Measurements from ENCODE around the gene PHPT1.
"Not testable (repeated sequence)": the region's sequence is repeated elsewhere in the genome, so short reads cannot be mapped to it uniquely, and the experiment has no call there.

PHPT1 gene

DNA sequence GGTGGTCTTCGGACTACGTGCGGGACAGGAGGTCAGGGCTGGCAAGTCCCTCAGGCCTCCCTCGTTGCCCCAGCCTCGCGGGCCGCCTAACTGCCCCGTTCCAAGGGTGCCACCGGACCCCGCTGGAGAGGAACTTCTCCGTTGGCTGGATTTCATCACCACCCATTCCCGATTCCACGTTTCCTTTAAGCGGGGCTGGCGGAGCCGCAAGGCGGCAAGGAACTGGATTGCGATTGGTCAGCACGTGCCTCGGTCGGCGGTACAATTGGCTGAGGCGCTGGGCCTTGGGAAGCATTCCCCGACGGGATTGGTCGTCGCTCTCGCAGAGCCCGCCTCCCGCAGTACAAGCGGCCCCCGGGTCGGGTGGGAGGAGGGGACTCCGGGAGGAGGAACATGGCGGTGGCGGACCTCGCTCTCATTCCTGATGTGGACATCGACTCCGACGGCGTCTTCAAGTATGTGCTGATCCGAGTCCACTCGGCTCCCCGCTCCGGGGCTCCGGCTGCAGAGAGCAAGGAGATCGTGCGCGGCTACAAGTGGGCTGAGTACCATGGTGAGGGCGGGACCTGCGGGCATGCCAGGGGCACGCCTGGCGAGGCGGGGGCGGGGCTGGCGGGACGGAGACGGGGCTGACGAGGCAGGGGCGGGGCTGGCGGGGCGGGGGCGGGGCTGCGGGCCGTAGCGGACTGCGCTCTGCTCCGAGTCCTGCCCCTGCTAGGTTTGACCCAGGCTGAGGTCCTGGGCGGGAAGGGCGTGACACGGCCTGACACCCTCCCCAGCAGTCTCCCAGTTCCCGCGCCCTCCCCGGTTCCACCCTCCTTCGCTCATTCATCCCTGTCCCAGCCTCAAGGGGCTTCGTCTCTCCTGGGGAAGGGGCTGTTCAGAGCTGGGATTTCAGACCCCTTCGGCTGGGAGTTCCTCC, at the start of gene PHPT1:
PHPT1 (plus strand) TSS at position 372 of the 922 bp plus-strand sequence; CDS start at position 394, 22 bp downstream.
- DNase-seq = peak; percentile 98
- H3K27ac ChIP-seq = peak within 1 kb of the TSS; percentile 74
- H3K4me3 ChIP-seq (ENCODE audit: low read depth, low read length) = peak within 1 kb of the TSS; percentile 79
- peaks cover 11% of the 10 kb centered on the region for H3K27me3 ChIP-seq (replicated peaks)
- peaks cover 17% of the 10 kb centered on the region for H3K36me3 ChIP-seq (replicated peaks)
- in situ Hi-C loops (cut with HindIII; ENCODE audit: low pct_ligation_motif_present, low sequenced_read_pairs) = no loop called here
- TF ChIP-seq, protein P1, sequence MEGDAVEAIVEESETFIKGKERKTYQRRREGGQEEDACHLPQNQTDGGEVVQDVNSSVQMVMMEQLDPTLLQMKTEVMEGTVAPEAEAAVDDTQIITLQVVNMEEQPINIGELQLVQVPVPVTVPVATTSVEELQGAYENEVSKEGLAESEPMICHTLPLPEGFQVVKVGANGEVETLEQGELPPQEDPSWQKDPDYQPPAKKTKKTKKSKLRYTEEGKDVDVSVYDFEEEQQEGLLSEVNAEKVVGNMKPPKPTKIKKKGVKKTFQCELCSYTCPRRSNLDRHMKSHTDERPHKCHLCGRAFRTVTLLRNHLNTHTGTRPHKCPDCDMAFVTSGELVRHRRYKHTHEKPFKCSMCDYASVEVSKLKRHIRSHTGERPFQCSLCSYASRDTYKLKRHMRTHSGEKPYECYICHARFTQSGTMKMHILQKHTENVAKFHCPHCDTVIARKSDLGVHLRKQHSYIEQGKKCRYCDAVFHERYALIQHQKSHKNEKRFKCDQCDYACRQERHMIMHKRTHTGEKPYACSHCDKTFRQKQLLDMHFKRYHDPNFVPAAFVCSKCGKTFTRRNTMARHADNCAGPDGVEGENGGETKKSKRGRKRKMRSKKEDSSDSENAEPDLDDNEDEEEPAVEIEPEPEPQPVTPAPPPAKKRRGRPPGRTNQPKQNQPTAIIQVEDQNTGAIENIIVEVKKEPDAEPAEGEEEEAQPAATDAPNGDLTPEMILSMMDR (IDR thresholded peaks at IDR 0.05; ENCODE audit: low read depth, low read length, missing control alignments) = no peak

GRCh38 chr9:136799854-136800657, 49.2 kb upstream of the PHPT1 start:
- H3K36me3 ChIP-seq (replicated peaks) = no peaks in the 10 kb centered on the region
- H3K27me3 ChIP-seq (replicated peaks) = peaks cover 2% of the 10 kb centered on the region
- DNase-seq = no peak
- H3K4me3 ChIP-seq (ENCODE audit: low read depth, low read length) = no peak overlapping the region
- H3K27ac ChIP-seq = no peak overlapping the region
- in situ Hi-C loops (cut with HindIII; ENCODE audit: low pct_ligation_motif_present, low sequenced_read_pairs) = loop anchor here (25.0 kb wide), 1 partner anchor 237 kb away; the partner anchor contains the start of genes ABCA2, FUT7 and NPDC1
- TF ChIP-seq, protein P1 (IDR thresholded peaks at IDR 0.05; ENCODE audit: low read depth, low read length, missing control alignments) = no peak

- H3K4me3 ChIP-seq (ENCODE audit: low read depth, low read length) = no peak overlapping the region
- no peaks in the 10 kb centered on the region for H3K36me3 ChIP-seq (replicated peaks)
- DNase-seq = no peak
- in situ Hi-C loops (cut with HindIII; ENCODE audit: low pct_ligation_motif_present, low sequenced_read_pairs) = loop anchor here (25.0 kb wide), 1 partner anchor 235 kb away; the partner anchor contains the start of genes ABCA2, FUT7 and NPDC1
- H3K27me3 ChIP-seq (replicated peaks) = peaks cover 2% of the 10 kb centered on the region
- TF ChIP-seq, protein P1 (IDR thresholded peaks at IDR 0.05; ENCODE audit: low read depth, low read length, missing control alignments) = no peak
- no peak overlapping the region for H3K27ac ChIP-seq
Measured at GRCh38 chr9:136802321-136802720, 46.9 kb upstream of the PHPT1 start.

DNA sequence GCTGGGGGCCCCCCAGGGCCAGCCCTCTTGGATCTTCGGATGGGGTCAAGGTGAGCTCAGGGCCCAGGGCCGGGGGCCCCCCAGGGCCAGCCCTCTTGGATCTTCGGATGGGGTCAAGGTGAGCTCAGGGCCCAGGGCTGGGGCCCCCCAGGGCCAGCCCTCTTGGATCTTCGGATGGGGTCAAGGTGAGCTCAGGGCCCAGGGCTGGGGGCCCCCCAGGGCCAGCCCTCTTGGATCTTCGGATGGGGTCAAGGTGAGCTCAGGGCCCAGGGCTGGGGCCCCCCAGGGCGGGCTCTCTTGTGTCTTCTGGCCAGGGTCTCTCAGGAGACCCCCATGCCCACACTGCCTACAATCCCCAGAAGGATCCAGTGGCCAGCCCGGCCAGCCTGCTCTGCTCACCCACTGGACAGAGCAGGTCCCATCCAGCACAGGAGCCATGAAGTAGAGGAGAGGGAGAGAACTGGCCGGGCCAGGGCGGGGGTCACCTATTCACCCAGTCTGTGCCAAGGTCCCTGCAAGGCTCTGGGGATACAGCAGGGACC, 46.1 kb upstream of the PHPT1 start:
- in situ Hi-C loops (cut with HindIII; ENCODE audit: low pct_ligation_motif_present, low sequenced_read_pairs) = loop anchor here (25.0 kb wide), 1 partner anchor 234 kb away; the partner anchor contains the start of genes ABCA2, FUT7 and NPDC1
- not testable (repeated sequence) for H3K27me3 ChIP-seq (replicated peaks)

GRCh38 chr9:136803551-136804508, 45.4 kb upstream of the PHPT1 start:
- DNase-seq = no peak
- Histone ChIP-seq H3K36me3 (replicated peaks) (no peaks in the 10 kb centered on the region), H3K27me3 (replicated peaks) (peaks cover 2% of the 10 kb centered on the region), H3K27ac (no peak overlapping the region), H3K4me3 (ENCODE audit: low read depth, low read length) (no peak overlapping the region)
- in situ Hi-C loops (cut with HindIII; ENCODE audit: low pct_ligation_motif_present, low sequenced_read_pairs) = loop anchor here (25.0 kb wide), 1 partner anchor 233 kb away; the partner anchor contains the start of genes ABCA2, FUT7 and NPDC1
- TF ChIP-seq, protein P1 (IDR thresholded peaks at IDR 0.05; ENCODE audit: low read depth, low read length, missing control alignments) = no peak

More for the DNA sequence above, 46.1 kb upstream of the PHPT1 start:
- not testable (repeated sequence) for H3K27ac ChIP-seq; H3K4me3 ChIP-seq (ENCODE audit: low read depth, low read length); H3K36me3 ChIP-seq (replicated peaks); DNase-seq
